H1 (cell line): ENCODE measurements around the gene PHRF1.

Experiments
- CEBPB ChIP-seq: IDR thresholded peaks from 2 replicates; pipeline ENCODE4 v1.6.1; 2012; ENCODE audit warnings: low read depth, low read length
- CTCF ChIP-seq, 3 experiments: IDR thresholded peaks; 1 replicate in 2 of 3; 2 replicates in 1 of 3; pipeline versions ENCODE4 v1.5.1 to v1.6.1; 2011; ENCODE audit warnings: low read length in 3 of 3, mild to moderate bottlenecking in 3 of 3, inconsistent platforms in 2 of 3, low read depth in 1 of 3, moderate library complexity in 1 of 3; ENCODE audit not compliant: insufficient read depth in 1 of 3; ENCODE audit errors: control extremely low read depth in 1 of 3
- EP300 ChIP-seq, 2 experiments: IDR thresholded peaks; 1 replicate in 1 of 2; 2 replicates in 1 of 2; pipeline ENCODE4 v1.6.1; 2011 to 2012; ENCODE audit warnings: low read depth in 2 of 2, low read length in 2 of 2, mild to moderate bottlenecking in 2 of 2, borderline replicate concordance in 1 of 2, inconsistent platforms in 1 of 2, moderate library complexity in 1 of 2
- EZH2 ChIP-seq: fragments of 200-600 bp; sonication (generic); IDR thresholded peaks from 2 replicates; pipeline ENCODE4 v1.7.1; 2012; ENCODE audit warnings: low read depth, mild to moderate bottlenecking, moderate library complexity, low read length, inconsistent platforms; ENCODE audit not compliant: severe bottlenecking
- POLR2A ChIP-seq, 2 experiments: IDR thresholded peaks; 1 replicate in 1 of 2; 2 replicates in 1 of 2; pipeline ENCODE4 v1.6.1; 2011; ENCODE audit warnings: low read depth in 2 of 2, low read length in 2 of 2, mild to moderate bottlenecking in 2 of 2; ENCODE audit errors: control extremely low read depth in 1 of 2
- RAD21 ChIP-seq, 2 experiments: IDR thresholded peaks in 1 of 2; conservative IDR thresholded peaks in 1 of 2; 2 replicates each; pipeline ENCODE4 v1.6.1; 2011; ENCODE audit warnings: low read depth in 2 of 2, low read length in 2 of 2, improper control_type of control experiment in 1 of 2, inconsistent platforms in 1 of 2, mild to moderate bottlenecking in 1 of 2, moderate library complexity in 1 of 2
- SP2 ChIP-seq: IDR thresholded peaks from 2 replicates; pipeline ENCODE4 v1.6.1; 2012; ENCODE audit warnings: mild to moderate bottlenecking, low read length, inconsistent platforms
- SRF ChIP-seq: IDR thresholded peaks from 2 replicates; pipeline ENCODE4 v1.6.1; 2011; ENCODE audit warnings: mild to moderate bottlenecking, low read depth, low read length, moderate library complexity
- TAF1 ChIP-seq: IDR thresholded peaks from 2 replicates; pipeline ENCODE4 v1.6.1; 2011; ENCODE audit warnings: mild to moderate bottlenecking, low read depth, low read length
- USF2 ChIP-seq: IDR thresholded peaks from 2 replicates; pipeline ENCODE4 v1.6.1; 2011; ENCODE audit warnings: low read length, improper control_type of control experiment
- YY1 ChIP-seq: IDR thresholded peaks from 2 replicates; pipeline ENCODE4 v1.6.1; 2011; ENCODE audit warnings: low read depth, mild to moderate bottlenecking, low read length

DNA sequence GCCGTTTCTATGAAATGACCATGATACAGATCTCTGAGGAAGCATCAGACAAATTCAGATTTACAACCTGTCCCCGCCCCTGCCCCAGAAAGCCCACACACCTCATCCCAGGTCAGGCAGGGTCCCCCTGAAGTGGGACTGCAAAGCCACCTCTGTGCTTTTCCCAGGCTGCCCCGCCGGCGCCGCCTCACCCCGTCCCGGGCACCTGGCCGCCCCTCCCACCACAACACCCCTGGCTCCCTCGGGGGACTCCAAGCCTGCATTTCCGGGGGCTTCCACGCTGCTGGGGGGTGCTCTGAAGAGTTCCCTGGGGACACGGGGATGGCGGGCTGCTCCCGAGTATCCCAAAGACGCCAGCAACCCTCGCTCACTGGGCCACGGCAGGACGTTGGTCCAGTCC is 84.0 kb downstream of the PHRF1 start:
- TF ChIP-seq RAD21 (IDR thresholded peaks at IDR 0.05 in 1 of 2, conservative IDR thresholded peaks at IDR 0.05 in 1 of 2; ENCODE audit: low read depth in 2 of 2, low read length in 2 of 2) (no peak), CTCF (IDR thresholded peaks at IDR 0.05; ENCODE audit: control extremely low read depth in 1 of 3, insufficient read depth in 1 of 3, low read depth in 1 of 3, low read length in 3 of 3) (no peak), EP300 (IDR thresholded peaks at IDR 0.05; ENCODE audit: borderline replicate concordance in 1 of 2, low read depth in 2 of 2, low read length in 2 of 2) (no peak), SRF (no peak), POLR2A (IDR thresholded peaks at IDR 0.05; ENCODE audit: control extremely low read depth in 1 of 2, low read depth in 2 of 2, low read length in 2 of 2) (no peak), SP2 (no peak), EZH2 (no peak), TAF1 (no peak), YY1 (no peak), CEBPB (no peak), USF2 (no peak)
